GM19328 (cell line): Measurements from ENCODE around the gene TOB1.

Source experiments
- ATAC-seq: cut with Tn5 transposase; IDR thresholded peaks from one replicate; pipeline ENCODE4 v1.9.1; 2021; ENCODE audit warnings: mild to moderate bottlenecking, moderate library complexity; ENCODE audit not compliant: unreplicated experiment

TOB1 gene

GRCh38 chr17:50847566-50847965, 18.6 kb downstream of the TOB1 start:
- no peak for ATAC-seq

- ATAC-seq: no peak
Observed at GRCh38 chr17:50845240-50846147, 20.7 kb downstream of the TOB1 start.

DNA sequence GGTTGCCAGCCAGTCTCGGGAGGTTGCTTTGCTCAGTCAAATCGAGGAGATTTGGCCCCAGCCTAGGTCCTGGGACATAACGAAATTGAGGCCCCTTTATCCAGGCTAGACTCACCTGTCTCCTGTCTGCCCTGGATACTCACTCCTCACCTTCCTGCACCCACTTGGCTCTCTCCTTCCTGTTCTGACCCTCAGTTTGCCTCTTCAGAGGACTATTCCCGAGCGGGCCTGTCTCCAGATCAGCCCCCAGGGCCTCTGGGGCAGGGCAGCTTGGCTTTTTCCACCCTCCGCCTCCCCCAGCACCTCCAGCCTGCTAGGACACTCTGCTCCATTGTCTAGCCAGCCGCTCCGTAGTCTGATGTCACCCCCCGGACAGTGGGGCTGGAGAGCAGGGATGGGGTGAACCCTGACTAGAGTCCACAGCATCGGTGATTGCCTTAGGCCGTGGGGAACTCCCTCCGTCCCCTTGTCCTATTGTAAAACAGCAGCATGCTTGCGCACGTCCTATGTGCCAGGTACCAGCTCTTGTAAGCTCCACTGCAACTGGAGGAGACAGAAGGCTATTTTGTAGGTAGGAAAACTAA, 21.9 kb downstream of the TOB1 start:
- ATAC-seq: no peak

DNA sequence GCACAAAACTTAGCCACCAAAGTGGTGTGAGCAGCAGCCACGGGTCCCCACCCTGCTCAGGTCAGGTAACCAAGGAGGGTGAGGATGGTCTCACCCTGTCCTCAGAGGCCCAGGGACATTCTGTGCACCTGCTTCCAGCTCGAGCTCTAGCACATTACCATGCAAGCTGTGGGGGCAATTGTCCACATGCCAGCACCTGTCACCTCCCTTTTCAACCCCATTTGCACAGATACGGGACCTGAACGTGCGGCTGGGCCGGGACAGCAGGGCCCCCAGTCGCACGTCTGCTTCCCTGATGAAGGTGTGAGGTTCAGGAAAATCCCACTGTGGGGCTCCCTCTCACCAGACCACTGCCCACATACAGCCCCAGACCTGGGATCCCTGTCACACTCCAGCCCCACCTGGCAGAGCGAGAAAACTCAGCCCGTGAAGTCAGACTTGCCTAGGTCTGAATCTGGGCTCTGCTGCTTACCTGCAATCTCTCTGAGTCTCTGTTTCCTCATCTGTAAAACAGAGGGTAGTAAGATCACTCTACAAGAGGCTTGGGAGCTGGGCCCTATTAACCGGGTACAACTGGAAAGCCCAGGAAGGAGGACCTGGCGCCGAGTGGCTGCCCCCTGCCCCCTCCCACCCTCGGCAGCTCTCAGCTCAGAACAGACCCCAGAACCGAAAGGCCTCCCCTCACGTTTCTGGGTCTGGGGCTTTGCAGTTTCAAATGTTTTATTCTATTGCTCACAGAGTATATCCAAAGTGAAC, 22.8 kb downstream of the TOB1 start:
- no peak for ATAC-seq

DNA sequence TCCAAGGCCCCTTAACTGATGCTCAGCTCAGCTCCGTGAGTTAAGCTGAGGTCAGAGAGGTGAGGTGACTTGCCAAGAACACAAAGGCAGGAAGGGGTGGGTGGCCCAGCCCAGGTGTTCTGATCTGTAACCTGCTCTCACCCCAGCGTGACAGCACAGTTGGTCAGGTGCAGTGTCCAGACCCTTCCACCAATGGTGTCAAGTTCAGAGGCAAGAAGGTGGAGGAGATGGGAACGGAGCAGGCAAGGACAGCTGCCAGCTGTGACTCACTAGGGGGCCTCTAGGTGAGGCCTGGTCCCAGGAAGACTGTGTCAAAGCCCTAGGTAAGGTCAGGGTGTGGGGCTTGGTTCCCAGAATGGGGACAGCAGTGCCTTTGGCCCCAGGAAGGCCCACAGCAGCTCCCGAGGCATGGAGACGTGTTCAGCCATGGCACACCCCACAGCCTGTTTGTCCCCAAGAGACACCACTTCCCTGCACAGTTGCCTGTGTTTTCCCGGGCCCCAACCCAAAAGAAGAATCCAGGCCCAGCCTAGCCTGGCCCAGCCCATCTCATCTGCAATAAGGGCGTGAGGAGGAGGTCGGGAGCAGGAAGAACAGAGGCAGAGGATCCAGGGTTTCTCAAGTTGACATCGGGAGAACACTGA, 23.5 kb downstream of the TOB1 start:
- ATAC-seq: no peak

DNA sequence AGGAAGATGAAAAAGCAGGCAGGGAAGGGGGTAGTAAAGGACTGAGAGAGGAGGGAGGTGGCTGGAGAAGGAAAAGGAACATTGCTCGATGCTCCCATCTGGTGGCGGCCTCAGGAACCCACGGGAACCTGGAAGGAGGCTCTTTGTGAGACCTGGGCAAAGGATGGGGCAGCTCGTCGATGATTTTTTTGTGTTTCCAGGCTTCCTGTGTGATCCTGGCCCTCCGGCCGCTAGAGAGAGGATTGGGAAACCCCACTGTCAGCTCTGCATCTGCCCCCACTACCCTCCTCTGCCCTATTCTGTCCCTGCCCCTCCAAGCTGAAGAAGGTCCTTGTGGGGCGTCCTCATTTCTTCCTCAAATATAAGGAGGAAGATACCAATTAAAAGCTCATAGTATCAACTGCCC, 24.2 kb downstream of the TOB1 start:
- ATAC-seq: no peak

GRCh38 chr17:50841277-50841948, 24.7 kb downstream of the TOB1 start:
- no peak for ATAC-seq

DNA sequence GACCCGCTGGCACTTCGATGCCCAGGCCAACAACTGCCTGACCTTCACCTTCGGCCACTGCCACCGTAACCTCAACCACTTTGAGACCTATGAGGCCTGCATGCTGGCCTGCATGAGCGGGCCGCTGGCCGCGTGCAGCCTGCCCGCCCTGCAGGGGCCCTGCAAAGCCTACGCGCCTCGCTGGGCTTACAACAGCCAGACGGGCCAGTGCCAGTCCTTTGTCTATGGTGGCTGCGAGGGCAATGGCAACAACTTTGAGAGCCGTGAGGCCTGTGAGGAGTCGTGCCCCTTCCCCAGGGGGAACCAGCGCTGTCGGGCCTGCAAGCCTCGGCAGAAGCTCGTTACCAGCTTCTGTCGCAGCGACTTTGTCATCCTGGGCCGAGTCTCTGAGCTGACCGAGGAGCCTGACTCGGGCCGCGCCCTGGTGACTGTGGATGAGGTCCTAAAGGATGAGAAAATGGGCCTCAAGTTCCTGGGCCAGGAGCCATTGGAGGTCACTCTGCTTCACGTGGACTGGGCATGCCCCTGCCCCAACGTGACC, 25.8 kb downstream of the TOB1 start:
- no peak for ATAC-seq

- no peak for ATAC-seq
Observed at GRCh38 chr17:50839591-50840310, 26.4 kb downstream of the TOB1 start.

DNA sequence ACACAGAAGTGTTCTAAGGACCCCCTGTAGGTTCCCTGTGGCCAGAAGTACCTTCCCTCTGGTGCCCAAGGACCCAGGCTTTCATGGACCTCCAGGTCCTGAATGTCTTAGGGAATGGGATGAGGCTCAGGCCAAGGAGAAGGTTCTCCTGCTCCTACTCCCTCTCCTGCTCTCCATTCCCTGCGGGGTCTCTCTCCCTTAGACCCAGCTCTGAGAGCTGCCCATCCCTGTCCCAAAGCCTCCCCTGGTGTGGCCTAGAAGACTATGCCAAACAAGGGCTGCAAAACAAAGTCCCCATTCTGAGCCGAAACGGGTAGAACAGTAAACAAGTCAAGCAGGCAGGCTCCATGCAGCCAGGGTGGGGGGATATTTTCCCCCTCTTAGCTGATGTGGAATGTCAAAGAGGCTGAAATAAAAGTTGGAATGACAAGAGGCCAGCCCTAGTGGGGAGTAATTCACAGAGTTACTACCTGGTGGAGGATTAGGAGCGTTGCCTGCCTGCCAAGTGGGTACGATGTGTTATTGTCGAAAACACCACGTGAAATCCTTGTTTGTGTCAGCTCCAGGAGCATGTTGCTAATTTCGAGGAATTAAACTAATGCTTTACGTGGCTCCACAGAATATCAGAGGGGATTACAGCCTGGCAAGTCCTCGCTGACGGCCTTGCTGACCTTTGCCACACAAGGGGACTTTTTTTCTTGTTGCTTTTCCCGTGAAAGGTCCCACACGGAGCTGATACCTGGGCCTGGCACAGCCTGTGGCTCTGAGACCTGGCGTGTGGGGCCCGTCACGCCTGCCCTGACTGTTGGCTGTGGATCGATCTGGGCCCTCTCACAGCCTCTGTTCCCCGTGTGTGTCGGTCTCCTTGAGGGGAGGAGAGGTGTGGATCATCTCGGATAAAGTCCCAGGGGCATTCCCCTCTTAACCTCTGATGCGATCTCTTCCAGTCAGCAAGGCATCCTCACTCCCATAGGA, 27.9 kb downstream of the TOB1 start:
- no peak for ATAC-seq

DNA sequence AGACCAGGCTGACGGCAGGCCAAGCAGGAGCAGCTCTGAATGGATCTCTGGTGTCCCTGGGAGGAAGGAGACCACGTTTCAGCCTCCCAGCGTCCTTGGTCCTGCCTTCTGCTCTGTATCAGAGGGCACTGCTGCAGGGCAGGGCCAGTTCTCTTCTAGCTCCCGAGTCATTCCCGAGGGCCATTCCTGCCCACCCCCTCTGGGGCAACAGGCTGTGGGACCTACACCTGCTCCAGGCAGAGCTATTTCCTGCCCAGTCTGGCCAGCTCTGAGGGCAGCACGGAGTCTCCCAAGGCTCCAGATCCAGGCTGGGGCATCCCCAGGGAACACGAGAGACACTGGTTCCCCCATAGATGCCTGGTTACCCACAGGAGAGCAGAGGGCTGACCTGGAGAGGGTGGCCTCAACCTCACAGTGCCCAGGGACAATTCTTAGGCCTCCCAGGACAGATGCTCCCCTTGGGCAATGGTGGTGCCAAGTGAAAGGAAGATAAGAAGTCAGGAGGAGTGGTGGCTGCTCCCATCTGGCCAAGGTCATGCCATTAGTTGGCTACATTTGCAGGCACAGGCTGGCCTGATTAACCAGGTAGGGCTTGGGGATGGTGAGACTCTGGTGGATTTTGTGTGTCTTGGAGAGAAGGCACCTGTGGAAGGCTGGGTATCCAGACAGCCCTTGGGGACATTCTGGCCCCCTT, 28.7 kb downstream of the TOB1 start:
- ATAC-seq: no peak

DNA sequence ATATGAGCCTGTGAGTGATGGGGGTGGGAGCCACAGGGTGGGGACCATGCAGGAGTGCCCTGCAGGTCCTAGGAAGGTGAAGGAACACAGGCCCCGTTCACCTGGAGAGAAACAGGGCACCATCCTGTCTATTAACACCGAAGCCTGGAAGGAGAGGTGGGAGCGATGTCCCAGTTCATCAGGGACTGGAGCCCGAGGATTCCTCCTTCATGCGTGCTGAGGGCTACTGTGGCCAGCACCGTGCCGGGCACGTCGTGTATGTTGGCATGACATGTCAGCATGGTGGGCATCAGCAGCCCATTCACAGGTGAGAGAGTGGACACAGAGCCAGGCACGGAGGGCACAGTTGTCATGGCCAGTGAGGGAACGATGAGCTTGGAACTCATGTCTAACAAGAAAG, 29.3 kb downstream of the TOB1 start:
- no peak for ATAC-seq

DNA sequence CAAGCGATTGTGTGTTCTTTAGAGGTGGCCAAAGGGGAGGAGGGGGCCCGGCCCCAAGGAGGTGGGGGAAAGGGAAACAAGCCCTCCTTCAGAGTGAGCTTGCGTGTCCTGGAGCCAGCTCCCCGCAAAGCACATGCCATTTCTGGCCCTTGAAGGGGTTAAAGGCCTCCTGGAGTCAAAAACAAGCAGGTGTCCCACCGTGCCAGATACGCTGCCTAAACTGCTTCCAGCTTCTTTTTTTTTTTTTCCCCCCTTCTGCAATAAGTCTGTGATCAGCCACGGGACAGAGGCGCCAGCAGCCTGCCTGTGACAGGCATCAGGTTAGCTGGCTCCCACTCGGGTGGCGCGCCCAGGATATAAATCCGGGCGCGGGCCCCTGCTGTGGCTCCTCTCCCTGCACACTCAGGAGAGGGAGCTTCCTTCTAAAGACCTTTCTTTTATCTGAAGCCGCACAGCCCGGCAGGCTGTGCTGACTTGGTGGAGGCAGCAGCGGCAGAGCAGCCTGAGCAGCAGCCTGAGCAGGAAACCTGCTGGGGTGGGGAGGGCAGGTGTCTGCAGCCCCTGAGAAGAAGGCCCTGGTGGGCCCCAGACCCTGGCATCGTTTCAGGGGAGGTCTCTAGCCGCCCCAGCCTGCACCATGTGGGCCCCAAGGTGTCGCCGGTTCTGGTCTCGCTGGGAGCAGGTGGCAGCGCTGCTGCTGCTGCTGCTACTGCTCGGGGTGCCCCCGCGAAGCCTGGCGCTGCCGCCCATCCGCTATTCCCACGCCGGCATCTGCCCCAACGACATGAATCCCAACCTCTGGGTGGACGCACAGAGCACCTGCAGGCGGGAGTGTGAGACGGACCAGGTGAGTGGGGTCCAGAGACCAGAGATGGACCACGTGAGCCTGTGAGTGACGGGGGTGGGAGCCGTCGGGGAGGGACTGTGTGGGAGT, 30.6 kb downstream of the TOB1 start, which contains the start of gene WFIKKN2:
TSS of gene WFIKKN2 (plus strand) at position 286 of the 934 bp plus-strand sequence. CDS start at position 638, 352 bp downstream.
- ATAC-seq: no peak

GRCh38 chr17:50834429-50835300, 31.5 kb downstream of the TOB1 start:
- no peak for ATAC-seq

DNA sequence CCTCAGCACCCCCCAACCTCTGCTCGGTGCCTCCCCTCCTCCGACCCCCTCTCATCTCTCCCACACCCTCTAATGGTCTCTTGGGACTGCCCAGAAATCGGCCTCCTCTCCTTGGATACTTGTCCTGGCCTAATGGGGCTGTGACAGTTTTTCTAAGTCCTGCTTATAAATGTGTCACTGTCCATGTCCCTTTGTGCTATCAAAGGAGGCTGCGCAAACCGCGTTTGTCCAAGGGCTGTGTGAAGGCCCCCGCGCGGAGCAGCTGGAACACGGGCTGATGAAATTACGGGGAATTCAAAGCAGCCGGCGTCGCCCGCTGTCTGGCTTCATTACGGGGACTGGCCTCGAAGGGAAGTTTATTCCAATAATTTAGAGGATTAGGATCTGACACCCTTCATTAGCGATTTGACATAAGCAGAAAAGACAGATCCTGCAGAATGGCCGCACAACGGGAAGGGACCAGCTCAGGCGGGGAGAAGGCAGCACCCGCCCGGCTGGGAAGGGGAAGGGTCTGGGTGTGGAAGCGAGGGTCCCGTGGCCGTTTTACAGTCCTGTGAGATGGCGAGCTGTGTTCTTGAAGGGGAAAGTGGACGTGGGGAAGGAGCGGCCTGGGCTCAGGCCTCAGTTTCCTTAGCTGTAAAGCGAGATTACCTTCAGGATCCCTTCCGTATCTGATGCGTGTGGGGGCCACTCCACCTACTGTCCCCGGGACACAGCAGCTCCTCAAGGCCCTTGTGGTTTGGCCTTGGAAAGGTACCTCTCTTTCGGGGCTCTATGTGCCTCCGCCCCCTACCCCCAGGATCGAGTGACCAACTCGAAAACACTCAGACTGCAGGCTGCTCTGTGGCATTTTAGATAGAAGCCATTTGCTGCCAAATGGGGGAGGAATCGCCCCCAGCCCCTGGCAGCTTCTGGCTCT, 32.4 kb downstream of the TOB1 start:
- ATAC-seq: no peak
